Measurements from ENCODE around the gene SSH2.

Gene SSH2

DNA sequence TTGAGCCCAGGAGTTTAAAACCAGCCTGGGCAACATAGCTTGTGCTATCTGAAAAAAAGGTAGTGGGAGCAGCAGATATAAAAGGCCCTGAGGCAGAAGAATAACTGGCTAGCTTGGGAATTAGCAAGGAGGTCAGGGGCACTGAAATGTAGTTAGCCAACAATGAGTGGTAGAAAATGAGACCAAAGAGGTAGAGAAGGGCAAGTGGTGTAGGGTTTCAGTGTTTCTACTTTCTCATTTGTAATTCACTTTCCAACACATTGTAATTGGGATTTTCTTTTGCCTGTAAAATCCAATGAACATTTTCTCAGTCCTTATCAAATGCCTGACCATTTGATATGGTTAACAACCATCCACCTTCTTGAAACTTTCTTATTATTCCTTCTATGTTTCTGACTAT lies 212.2 kb downstream of the SSH2 start:
- no peak overlapping the region for H3K4me3 ChIP-seq (ENCODE audit: low read depth in 1 of 2, low read length in 2 of 2)
- H3K4me1 ChIP-seq (ENCODE audit: control insufficient read depth in 1 of 2, insufficient read depth in 2 of 2, low read length in 2 of 2): peaks cover 0 to 8% of the 10 kb centered on the region in 2 donors
- no peaks in the 10 kb centered on the region for H3K9me3 ChIP-seq (ENCODE audit: control insufficient read depth in 1 of 2, low read length in 2 of 2)
- H3K9ac ChIP-seq (ENCODE audit: low read depth in 1 of 2, low read length in 2 of 2): no peak overlapping the region
- H3K27ac ChIP-seq (ENCODE audit: low read depth, low read length): no peak overlapping the region
- no peaks in the 10 kb centered on the region for H3K36me3 ChIP-seq (ENCODE audit: control insufficient read depth in 1 of 2, insufficient read depth in 2 of 2, low read length in 2 of 2)
- H3K27me3 ChIP-seq (ENCODE audit: control insufficient read depth in 1 of 2, insufficient read depth in 2 of 2, low read length in 2 of 2): no peaks in the 10 kb centered on the region

GRCh38 chr17:29716566-29716965 lies 213.5 kb downstream of the SSH2 start:
- Histone ChIP-seq H3K27me3 (ENCODE audit: control insufficient read depth in 1 of 2, insufficient read depth in 2 of 2, low read length in 2 of 2) (no peaks in the 10 kb centered on the region), H3K4me3 (ENCODE audit: low read depth in 1 of 2, low read length in 2 of 2) (no peak overlapping the region), H3K4me1 (ENCODE audit: control insufficient read depth in 1 of 2, insufficient read depth in 2 of 2, low read length in 2 of 2) (peaks cover 0 to 5% of the 10 kb centered on the region in 2 donors), H3K9me3 (ENCODE audit: control insufficient read depth in 1 of 2, low read length in 2 of 2) (no peaks in the 10 kb centered on the region), H3K27ac (ENCODE audit: low read depth, low read length) (no peak overlapping the region), H3K36me3 (ENCODE audit: control insufficient read depth in 1 of 2, insufficient read depth in 2 of 2, low read length in 2 of 2) (no peaks in the 10 kb centered on the region), H3K9ac (ENCODE audit: low read depth in 1 of 2, low read length in 2 of 2) (no peak overlapping the region)

DNA sequence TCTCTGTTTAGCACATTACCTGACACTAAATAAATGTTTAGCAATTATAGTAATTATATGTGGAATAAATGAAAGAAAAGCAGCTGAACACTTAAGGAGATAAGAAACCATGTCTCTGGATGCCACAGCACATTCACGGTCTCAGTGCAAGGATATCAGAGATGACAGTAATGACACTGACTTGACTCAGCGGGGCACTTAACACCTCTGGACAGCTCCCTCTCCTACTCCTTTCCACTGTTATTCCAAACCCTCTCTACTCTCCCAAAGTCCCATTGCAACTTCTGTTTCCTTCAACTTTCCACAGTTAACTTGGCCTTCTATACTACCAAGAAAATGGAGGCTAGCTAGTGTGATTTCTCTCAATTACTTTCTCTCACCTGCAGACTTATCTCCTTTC lies 214.3 kb downstream of the SSH2 start:
- H3K27ac ChIP-seq (ENCODE audit: low read depth, low read length): no peak overlapping the region
- no peak overlapping the region for H3K4me3 ChIP-seq (ENCODE audit: low read depth in 1 of 2, low read length in 2 of 2)
- H3K36me3 ChIP-seq (ENCODE audit: control insufficient read depth in 1 of 2, insufficient read depth in 2 of 2, low read length in 2 of 2): no peaks in the 10 kb centered on the region
- H3K9ac ChIP-seq (ENCODE audit: low read depth in 1 of 2, low read length in 2 of 2): no peak overlapping the region
- no peaks in the 10 kb centered on the region for H3K27me3 ChIP-seq (ENCODE audit: control insufficient read depth in 1 of 2, insufficient read depth in 2 of 2, low read length in 2 of 2)
- no peaks in the 10 kb centered on the region for H3K4me1 ChIP-seq (ENCODE audit: control insufficient read depth in 1 of 2, insufficient read depth in 2 of 2, low read length in 2 of 2)
- H3K9me3 ChIP-seq (ENCODE audit: control insufficient read depth in 1 of 2, low read length in 2 of 2): no peaks in the 10 kb centered on the region

DNA sequence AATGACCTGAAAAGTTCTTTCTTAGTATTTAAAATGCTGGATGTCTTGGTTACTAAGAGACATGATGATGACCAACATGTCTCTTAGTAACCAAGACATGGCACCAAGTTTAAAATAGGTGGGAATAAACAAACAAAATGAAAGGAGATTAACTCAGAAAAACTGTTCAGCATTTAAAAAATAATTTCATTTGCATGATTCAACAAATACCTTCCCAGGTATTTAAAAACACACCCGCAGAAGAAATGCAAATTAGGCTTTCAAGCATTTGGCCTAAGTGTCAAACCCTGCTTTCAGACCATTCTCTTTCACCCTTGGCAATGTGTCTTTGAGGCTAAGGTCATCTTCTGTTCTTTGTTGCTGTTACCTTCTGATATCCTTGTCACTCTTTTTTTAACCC lies 215.9 kb downstream of the SSH2 start:
- no peaks in the 10 kb centered on the region for H3K36me3 ChIP-seq (ENCODE audit: control insufficient read depth in 1 of 2, insufficient read depth in 2 of 2, low read length in 2 of 2)
- H3K4me3 ChIP-seq (ENCODE audit: low read depth in 1 of 2, low read length in 2 of 2): no peak overlapping the region
- H3K27me3 ChIP-seq (ENCODE audit: control insufficient read depth in 1 of 2, insufficient read depth in 2 of 2, low read length in 2 of 2): no peaks in the 10 kb centered on the region
- no peaks in the 10 kb centered on the region for H3K9me3 ChIP-seq (ENCODE audit: control insufficient read depth in 1 of 2, low read length in 2 of 2)
- H3K27ac ChIP-seq (ENCODE audit: low read depth, low read length): no peak overlapping the region
- H3K4me1 ChIP-seq (ENCODE audit: control insufficient read depth in 1 of 2, insufficient read depth in 2 of 2, low read length in 2 of 2): peaks cover 0 to 8% of the 10 kb centered on the region in 2 donors
- no peak overlapping the region for H3K9ac ChIP-seq (ENCODE audit: low read depth in 1 of 2, low read length in 2 of 2)

DNA sequence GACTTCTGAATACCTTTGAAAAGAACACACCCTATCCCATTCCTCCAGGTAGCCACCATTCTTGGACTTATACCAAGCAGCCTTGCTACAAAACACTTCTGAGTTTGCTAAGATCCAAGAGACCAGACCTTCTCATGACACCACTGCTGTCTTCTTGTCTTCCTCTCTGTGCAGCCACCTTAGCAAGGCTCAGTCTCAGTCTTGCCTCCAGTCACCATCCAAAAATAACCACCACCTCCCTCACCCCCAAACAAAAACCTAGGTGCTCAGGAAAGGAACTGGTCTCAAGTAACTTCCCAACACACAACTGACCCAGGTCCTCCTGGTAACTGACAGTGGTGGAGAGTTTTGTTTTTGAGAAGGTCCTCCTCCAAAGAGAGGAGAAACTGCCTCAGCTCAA lies 216.4 kb downstream of the SSH2 start:
- Histone ChIP-seq H3K4me1 (ENCODE audit: control insufficient read depth in 1 of 2, insufficient read depth in 2 of 2, low read length in 2 of 2) (peaks cover 0 to 8% of the 10 kb centered on the region in 2 donors), H3K27me3 (ENCODE audit: control insufficient read depth in 1 of 2, insufficient read depth in 2 of 2, low read length in 2 of 2) (no peaks in the 10 kb centered on the region), H3K9ac (ENCODE audit: low read depth in 1 of 2, low read length in 2 of 2) (no peak overlapping the region), H3K9me3 (ENCODE audit: control insufficient read depth in 1 of 2, low read length in 2 of 2) (no peaks in the 10 kb centered on the region), H3K36me3 (ENCODE audit: control insufficient read depth in 1 of 2, insufficient read depth in 2 of 2, low read length in 2 of 2) (no peaks in the 10 kb centered on the region), H3K4me3 (ENCODE audit: low read depth in 1 of 2, low read length in 2 of 2) (no peak overlapping the region), H3K27ac (ENCODE audit: low read depth, low read length) (no peak overlapping the region)

- no peak overlapping the region for H3K9ac ChIP-seq (ENCODE audit: low read depth in 1 of 2, low read length in 2 of 2)
These were observed 218.2 kb downstream of the SSH2 start for GRCh38 chr17:29711588-29712385.

GRCh38 chr17:29710891-29711418 lies 219.1 kb downstream of the SSH2 start:
- Histone ChIP-seq H3K27me3 (ENCODE audit: control insufficient read depth in 1 of 2, insufficient read depth in 2 of 2, low read length in 2 of 2) (no peaks in the 10 kb centered on the region), H3K9ac (ENCODE audit: low read depth in 1 of 2, low read length in 2 of 2) (no peak overlapping the region), H3K36me3 (ENCODE audit: control insufficient read depth in 1 of 2, insufficient read depth in 2 of 2, low read length in 2 of 2) (no peaks in the 10 kb centered on the region), H3K4me3 (ENCODE audit: low read depth in 1 of 2, low read length in 2 of 2) (no peak overlapping the region), H3K9me3 (ENCODE audit: control insufficient read depth in 1 of 2, low read length in 2 of 2) (no peaks in the 10 kb centered on the region), H3K27ac (ENCODE audit: low read depth, low read length) (no peak overlapping the region), H3K4me1 (ENCODE audit: control insufficient read depth in 1 of 2, insufficient read depth in 2 of 2, low read length in 2 of 2) (peaks cover 0 to 12% of the 10 kb centered on the region in 2 donors)

More at GRCh38 chr17:29711588-29712385, 218.2 kb downstream of the SSH2 start:
- Histone ChIP-seq H3K4me1 (ENCODE audit: control insufficient read depth in 1 of 2, insufficient read depth in 2 of 2, low read length in 2 of 2) (peaks cover 0 to 8% of the 10 kb centered on the region in 2 donors), H3K27ac (ENCODE audit: low read depth, low read length) (no peak overlapping the region), H3K4me3 (ENCODE audit: low read depth in 1 of 2, low read length in 2 of 2) (no peak overlapping the region), H3K9me3 (ENCODE audit: control insufficient read depth in 1 of 2, low read length in 2 of 2) (no peaks in the 10 kb centered on the region), H3K36me3 (ENCODE audit: control insufficient read depth in 1 of 2, insufficient read depth in 2 of 2, low read length in 2 of 2) (no peaks in the 10 kb centered on the region), H3K27me3 (ENCODE audit: control insufficient read depth in 1 of 2, insufficient read depth in 2 of 2, low read length in 2 of 2) (no peaks in the 10 kb centered on the region)

GRCh38 chr17:29710520-29710884 lies 219.5 kb downstream of the SSH2 start:
- Histone ChIP-seq H3K27me3 (ENCODE audit: control insufficient read depth in 1 of 2, insufficient read depth in 2 of 2, low read length in 2 of 2) (no peaks in the 10 kb centered on the region), H3K9me3 (ENCODE audit: control insufficient read depth in 1 of 2, low read length in 2 of 2) (no peaks in the 10 kb centered on the region), H3K27ac (ENCODE audit: low read depth, low read length) (peak overlapping the region; percentile 20), H3K4me1 (ENCODE audit: control insufficient read depth in 1 of 2, insufficient read depth in 2 of 2, low read length in 2 of 2) (peaks cover 0 to 12% of the 10 kb centered on the region in 2 donors), H3K36me3 (ENCODE audit: control insufficient read depth in 1 of 2, insufficient read depth in 2 of 2, low read length in 2 of 2) (no peaks in the 10 kb centered on the region), H3K4me3 (ENCODE audit: low read depth in 1 of 2, low read length in 2 of 2) (no peak overlapping the region), H3K9ac (ENCODE audit: low read depth in 1 of 2, low read length in 2 of 2) (no peak overlapping the region)

DNA sequence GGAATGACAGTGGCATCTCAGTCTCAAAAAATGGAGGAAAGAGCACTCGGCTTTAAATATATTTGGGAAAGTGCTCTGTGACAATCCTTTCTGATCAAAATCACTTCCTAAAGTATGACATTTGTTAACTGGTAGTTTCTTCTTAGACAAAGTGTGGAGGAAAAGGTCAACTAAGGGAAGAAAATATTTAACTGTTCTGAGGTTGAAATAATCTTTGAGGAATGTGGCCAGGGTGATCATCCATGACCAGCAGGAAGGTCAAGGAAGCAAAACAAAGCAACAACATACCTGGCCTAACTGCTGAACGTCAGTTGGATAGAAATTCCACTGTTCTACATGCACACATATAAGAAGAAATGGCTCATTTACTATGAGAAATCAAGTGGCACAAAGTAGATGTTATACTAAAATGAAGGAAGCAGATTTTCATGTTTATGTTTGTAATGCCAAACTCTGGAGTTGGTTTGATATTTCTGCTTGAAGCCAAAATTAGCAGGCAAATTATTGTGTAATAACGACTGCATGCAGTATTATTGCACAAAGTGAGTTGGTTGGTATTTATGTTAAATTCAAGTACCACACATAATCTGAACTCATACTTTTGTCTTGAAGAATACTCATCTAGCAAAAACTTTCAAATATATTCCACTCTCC lies 220.0 kb downstream of the SSH2 start:
- peak overlapping the region; percentile 20 for H3K27ac ChIP-seq (ENCODE audit: low read depth, low read length)
- no peak overlapping the region for H3K4me3 ChIP-seq (ENCODE audit: low read depth in 1 of 2, low read length in 2 of 2)
- H3K36me3 ChIP-seq (ENCODE audit: control insufficient read depth in 1 of 2, insufficient read depth in 2 of 2, low read length in 2 of 2): no peaks in the 10 kb centered on the region
- H3K4me1 ChIP-seq (ENCODE audit: control insufficient read depth in 1 of 2, insufficient read depth in 2 of 2, low read length in 2 of 2): peaks cover 0 to 17% of the 10 kb centered on the region in 2 donors
- no peak overlapping the region for H3K9ac ChIP-seq (ENCODE audit: low read depth in 1 of 2, low read length in 2 of 2)
- H3K9me3 ChIP-seq (ENCODE audit: control insufficient read depth in 1 of 2, low read length in 2 of 2): no peaks in the 10 kb centered on the region
- no peaks in the 10 kb centered on the region for H3K27me3 ChIP-seq (ENCODE audit: control insufficient read depth in 1 of 2, insufficient read depth in 2 of 2, low read length in 2 of 2)

GRCh38 chr17:29707212-29707571 lies 222.8 kb downstream of the SSH2 start:
- H3K27ac ChIP-seq (ENCODE audit: low read depth, low read length): peak overlapping the region; percentile 37
- H3K27me3 ChIP-seq (ENCODE audit: control insufficient read depth in 1 of 2, insufficient read depth in 2 of 2, low read length in 2 of 2): no peaks in the 10 kb centered on the region
- no peak overlapping the region for H3K9ac ChIP-seq (ENCODE audit: low read depth in 1 of 2, low read length in 2 of 2)
- H3K4me1 ChIP-seq (ENCODE audit: control insufficient read depth in 1 of 2, insufficient read depth in 2 of 2, low read length in 2 of 2): peaks cover 0 to 22% of the 10 kb centered on the region in 2 donors
- no peak overlapping the region for H3K4me3 ChIP-seq (ENCODE audit: low read depth in 1 of 2, low read length in 2 of 2)
- H3K36me3 ChIP-seq (ENCODE audit: control insufficient read depth in 1 of 2, insufficient read depth in 2 of 2, low read length in 2 of 2): no peaks in the 10 kb centered on the region
- no peaks in the 10 kb centered on the region for H3K9me3 ChIP-seq (ENCODE audit: control insufficient read depth in 1 of 2, low read length in 2 of 2)

Data from duodenal mucosa (tissue), 2 donors.